Measurements from ENCODE around the gene SMIM43.

- no peak for TF ChIP-seq CTCF (conservative IDR thresholded peaks at IDR 0.05 in 1 of 2, IDR thresholded peaks at IDR 0.05 in 1 of 2; ENCODE audit: low read depth in 1 of 2, low read length in 2 of 2)
- TF ChIP-seq EZH2 (IDR thresholded peaks at IDR 0.05; ENCODE audit: low read length, missing control alignments): no peak
Observed at GRCh38 chr4:121717680-121718237, 47.2 kb downstream of the SMIM43 start.

Measured in fibroblast of lung (primary cell).